HG03460 (cell line): ENCODE data around the gene BACH2.
"Not testable (repeated sequence)": the region's sequence is repeated elsewhere in the genome, so short reads cannot be mapped to it uniquely, and the experiment has no call there.

ENCODE experiments used
- ATAC-seq: cut with Tn5 transposase; IDR thresholded peaks from one replicate; pipeline ENCODE4 v1.9.1; 2021; ENCODE audit not compliant: unreplicated experiment

BACH2 gene

GRCh38 chr6:90216072-90216977, 80.3 kb downstream of the BACH2 start:
- peak; percentile 71 for ATAC-seq

GRCh38 chr6:90214966-90215365, 81.7 kb downstream of the BACH2 start:
- ATAC-seq, result no peak

GRCh38 chr6:90214461-90214860, 82.2 kb downstream of the BACH2 start:
- no peak for ATAC-seq

- no peak for ATAC-seq
Measured at GRCh38 chr6:90212274-90212673, 84.4 kb downstream of the BACH2 start.

GRCh38 chr6:90209527-90209926, 87.1 kb downstream of the BACH2 start:
- ATAC-seq, result no peak

GRCh38 chr6:90208690-90209089, 88.0 kb downstream of the BACH2 start:
- ATAC-seq, result not testable (repeated sequence)

GRCh38 chr6:90204327-90205056, 92.2 kb downstream of the BACH2 start:
- ATAC-seq, result no peak

- no peak for ATAC-seq
Measured at GRCh38 chr6:90203672-90204071, 93.0 kb downstream of the BACH2 start.

- ATAC-seq, result no peak
Measured at GRCh38 chr6:90202156-90202555, 94.5 kb downstream of the BACH2 start.

GRCh38 chr6:90199900-90200299, 96.7 kb downstream of the BACH2 start:
- no peak for ATAC-seq

- ATAC-seq, result no peak
Measured at GRCh38 chr6:90198758-90199425, 97.8 kb downstream of the BACH2 start.

GRCh38 chr6:90197854-90198496, 98.7 kb downstream of the BACH2 start:
- ATAC-seq, result no peak

- ATAC-seq, result no peak
Measured at GRCh38 chr6:90195094-90195829, 101.4 kb downstream of the BACH2 start.

- no peak for ATAC-seq
Measured at GRCh38 chr6:90194371-90194841, 102.2 kb downstream of the BACH2 start.

GRCh38 chr6:90193359-90193758, 103.3 kb downstream of the BACH2 start:
- ATAC-seq, result no peak

GRCh38 chr6:90192857-90193256, 103.8 kb downstream of the BACH2 start:
- no peak for ATAC-seq

GRCh38 chr6:90190752-90191395, 105.8 kb downstream of the BACH2 start:
- ATAC-seq, result no peak

GRCh38 chr6:90190131-90190530, 106.5 kb downstream of the BACH2 start:
- no peak for ATAC-seq

GRCh38 chr6:90187437-90188121, 109.1 kb downstream of the BACH2 start:
- ATAC-seq, result no peak
